Osteocyte (in vitro differentiated cells): ENCODE data around the gene CCDC78. TPM values are rescaled to one million over a fixed set of nuclear protein-coding genes. Genes with fewer than 3 reads are reported as not detected.
"Not testable (repeated sequence)": the region's sequence is repeated elsewhere in the genome, so short reads cannot be mapped to it uniquely, and the experiment has no call there.

ENCODE experiments used
- DNase-seq: peaks from one replicate; pipeline ENCODE4 v3.0.0; 2021; ENCODE audit warnings: mixed read lengths; ENCODE audit not compliant: unreplicated experiment; ENCODE audit errors: extremely low spot score
- H3K27ac Mint-ChIP-seq: one replicate; pipeline ENCODE4 v1.8.0; 2021; ENCODE audit warnings: mild to moderate bottlenecking, mixed read lengths; ENCODE audit not compliant: unreplicated experiment
- H3K27me3 Mint-ChIP-seq: one replicate; pipeline ENCODE4 v1.8.0; 2021; ENCODE audit warnings: mixed read lengths; ENCODE audit not compliant: unreplicated experiment
- H3K36me3 Mint-ChIP-seq: one replicate; pipeline ENCODE4 v1.8.0; 2021; ENCODE audit warnings: mixed read lengths; ENCODE audit not compliant: unreplicated experiment
- H3K4me1 Mint-ChIP-seq: one replicate; pipeline ENCODE4 v1.8.0; 2021; ENCODE audit warnings: mixed read lengths; ENCODE audit not compliant: unreplicated experiment
- H3K4me3 Mint-ChIP-seq: one replicate; pipeline ENCODE4 v1.8.0; 2021; ENCODE audit warnings: mild to moderate bottlenecking, moderate library complexity, mixed read lengths; ENCODE audit not compliant: unreplicated experiment
- H3K9me3 Mint-ChIP-seq: one replicate; pipeline ENCODE4 v1.8.0; 2021; ENCODE audit warnings: mixed read lengths; ENCODE audit not compliant: unreplicated experiment
- CTCF ChIP-seq: fragments of 200-600 bp; sonication (generic); IDR thresholded peaks from 2 replicates; pipeline ENCODE4 v1.5.0; 2021; ENCODE audit warnings: antibody characterized with exemption, mild to moderate bottlenecking, moderate library complexity
- total RNA-seq: library from RNA; stranded (reverse); gene quantifications from 2 replicates; pipeline ENCODE4 v1.2.1, GENCODE V29; 2021

CCDC78 gene
- total RNA-seq, 1 donor from 2014 or later: 2.6 TPM

GRCh38 chr16:693364-693763 lies 32.9 kb downstream of the CCDC78 start:
- H3K4me3 Mint-ChIP-seq: no peak overlapping the region
- H3K27me3 Mint-ChIP-seq: peaks cover 29% of the 10 kb centered on the region
- H3K36me3 Mint-ChIP-seq: no peaks in the 10 kb centered on the region
- no peak overlapping the region for H3K27ac Mint-ChIP-seq
- DNase-seq: no peak
- H3K4me1 Mint-ChIP-seq: peaks cover 17% of the 10 kb centered on the region
- TF ChIP-seq CTCF: no peak
- H3K9me3 Mint-ChIP-seq: no peaks in the 10 kb centered on the region

GRCh38 chr16:692356-693108 lies 33.7 kb downstream of the CCDC78 start:
- H3K36me3 Mint-ChIP-seq: no peaks in the 10 kb centered on the region
- peaks cover 17% of the 10 kb centered on the region for H3K4me1 Mint-ChIP-seq
- no peak for DNase-seq
- no peak overlapping the region for H3K27ac Mint-ChIP-seq
- no peaks in the 10 kb centered on the region for H3K9me3 Mint-ChIP-seq
- TF ChIP-seq CTCF: no peak
- no peak overlapping the region for H3K4me3 Mint-ChIP-seq
- H3K27me3 Mint-ChIP-seq: peaks cover 29% of the 10 kb centered on the region

GRCh38 chr16:691242-691641 lies 35.0 kb downstream of the CCDC78 start:
- not testable (repeated sequence) for H3K9me3 Mint-ChIP-seq, H3K36me3 Mint-ChIP-seq, H3K27ac Mint-ChIP-seq, DNase-seq
- Mint-ChIP-seq H3K27me3 (peaks cover 23% of the 10 kb centered on the region), H3K4me3 (peak overlapping the region; percentile 58), H3K4me1 (peaks cover 17% of the 10 kb centered on the region)

- TF ChIP-seq CTCF: no peak
- Mint-ChIP-seq H3K4me3 (peak overlapping the region; percentile 87), H3K9me3 (no peaks in the 10 kb centered on the region), H3K27me3 (peaks cover 13% of the 10 kb centered on the region), H3K4me1 (peaks cover 19% of the 10 kb centered on the region), H3K27ac (peak overlapping the region; percentile 84), H3K36me3 (peaks cover 3% of the 10 kb centered on the region)
- DNase-seq: no peak
Observed at GRCh38 chr16:689175-689897, 36.9 kb downstream of the CCDC78 start.

- TF ChIP-seq CTCF: no peak
- Mint-ChIP-seq H3K4me1 (peaks cover 25% of the 10 kb centered on the region), H3K36me3 (peaks cover 5% of the 10 kb centered on the region), H3K27me3 (peaks cover 5% of the 10 kb centered on the region), H3K9me3 (no peaks in the 10 kb centered on the region), H3K27ac (no peak overlapping the region), H3K4me3 (no peak overlapping the region)
- DNase-seq: no peak
Observed at GRCh38 chr16:687499-687898, 38.7 kb downstream of the CCDC78 start.
